Ishikawa (cell line): ENCODE results near the gene RGL1.

Experiments
- CEBPB ChIP-seq: IDR thresholded peaks from 2 replicates; pipeline ENCODE4 v1.6.1; 2012
- CREB1 ChIP-seq: IDR thresholded peaks from 2 replicates; pipeline ENCODE4 v1.6.1; 2012; ENCODE audit warnings: low read depth
- EGR1 ChIP-seq: IDR thresholded peaks from 2 replicates; pipeline ENCODE4 v1.6.1; 2012
- EP300 ChIP-seq: IDR thresholded peaks from 2 replicates; pipeline ENCODE4 v1.6.1; 2012; ENCODE audit warnings: borderline replicate concordance
- FOXM1 ChIP-seq: IDR thresholded peaks from 2 replicates; pipeline ENCODE4 v1.6.1; 2012; ENCODE audit warnings: low read depth, borderline replicate concordance
- MAX ChIP-seq: IDR thresholded peaks from 2 replicates; pipeline ENCODE4 v1.6.1; 2012
- NFIC ChIP-seq: IDR thresholded peaks from 2 replicates; pipeline ENCODE4 v1.6.1; 2012
- RAD21 ChIP-seq: IDR thresholded peaks from 2 replicates; pipeline ENCODE4 v1.6.1; 2012; ENCODE audit warnings: low read depth
- REST ChIP-seq: IDR thresholded peaks from 2 replicates; pipeline ENCODE4 v1.6.1; 2012; ENCODE audit warnings: low read depth, mild to moderate bottlenecking
- TAF1 ChIP-seq: IDR thresholded peaks from 2 replicates; pipeline ENCODE4 v1.6.1; 2012; ENCODE audit warnings: low read depth, mild to moderate bottlenecking
- TCF12 ChIP-seq: IDR thresholded peaks from 2 replicates; pipeline ENCODE4 v1.6.1; 2012; ENCODE audit warnings: low read depth
- TEAD4 ChIP-seq: IDR thresholded peaks from 2 replicates; pipeline ENCODE4 v1.6.1; 2012
- YY1 ChIP-seq: IDR thresholded peaks from 2 replicates; pipeline ENCODE4 v1.6.1; 2012; ENCODE audit warnings: low read depth
- ZBTB7A ChIP-seq: IDR thresholded peaks from 2 replicates; pipeline ENCODE4 v1.6.1; 2012; ENCODE audit warnings: low read depth
- TF ChIP-seq, protein P1 (sequence below): IDR thresholded peaks from 2 replicates; pipeline ENCODE4 v1.6.1; 2012

Gene RGL1

DNA sequence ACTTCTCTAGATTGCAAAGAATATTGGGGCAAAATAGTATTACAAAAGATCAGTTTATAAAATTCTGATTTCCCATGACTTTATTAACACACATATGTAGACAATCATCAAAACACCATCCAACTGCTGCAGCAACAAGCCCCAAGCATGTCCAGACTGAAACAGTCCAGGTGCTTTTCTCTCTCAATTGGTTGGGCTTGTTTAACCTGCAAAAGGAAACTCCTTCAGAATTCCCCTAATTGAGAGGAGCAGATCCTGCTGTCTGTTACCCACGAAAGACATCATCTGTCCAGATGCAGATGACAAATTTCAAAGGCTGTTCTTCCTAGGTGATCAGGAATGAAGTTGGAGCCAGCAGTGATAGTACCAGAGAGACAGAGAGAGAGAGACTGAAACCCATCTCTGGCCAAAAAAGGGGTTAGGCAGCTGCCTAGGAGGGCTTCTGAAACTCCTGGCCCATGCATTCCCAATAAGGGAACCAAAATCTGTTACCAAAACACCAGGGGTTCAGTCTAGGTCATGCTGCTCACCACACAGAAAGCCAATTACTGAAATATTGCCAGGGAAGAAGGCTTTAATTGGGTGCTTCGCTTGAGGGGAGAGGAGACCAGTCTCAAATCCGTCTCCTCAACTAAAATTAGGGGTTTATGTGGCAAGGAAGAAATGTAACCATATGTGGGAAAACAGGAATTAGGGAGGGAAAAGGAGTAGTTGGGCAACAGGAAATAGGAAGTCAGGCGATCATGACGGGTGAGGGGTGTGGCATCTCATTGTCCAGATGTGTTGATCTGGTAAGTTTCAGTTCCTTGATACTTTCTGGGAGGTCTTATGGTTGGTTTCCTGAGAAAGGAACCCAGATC is 34.7 kb upstream of the RGL1 start:
- TF ChIP-seq TAF1 (no peak), EP300 (no peak), RAD21 (no peak), NFIC (no peak), EGR1 (no peak), CEBPB (no peak), CREB1 (no peak), ZBTB7A (no peak), MAX (no peak), TCF12 (no peak), YY1 (no peak), REST (no peak)
- TF ChIP-seq, protein P1, sequence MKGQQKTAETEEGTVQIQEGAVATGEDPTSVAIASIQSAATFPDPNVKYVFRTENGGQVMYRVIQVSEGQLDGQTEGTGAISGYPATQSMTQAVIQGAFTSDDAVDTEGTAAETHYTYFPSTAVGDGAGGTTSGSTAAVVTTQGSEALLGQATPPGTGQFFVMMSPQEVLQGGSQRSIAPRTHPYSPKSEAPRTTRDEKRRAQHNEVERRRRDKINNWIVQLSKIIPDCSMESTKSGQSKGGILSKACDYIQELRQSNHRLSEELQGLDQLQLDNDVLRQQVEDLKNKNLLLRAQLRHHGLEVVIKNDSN = no peak

DNA sequence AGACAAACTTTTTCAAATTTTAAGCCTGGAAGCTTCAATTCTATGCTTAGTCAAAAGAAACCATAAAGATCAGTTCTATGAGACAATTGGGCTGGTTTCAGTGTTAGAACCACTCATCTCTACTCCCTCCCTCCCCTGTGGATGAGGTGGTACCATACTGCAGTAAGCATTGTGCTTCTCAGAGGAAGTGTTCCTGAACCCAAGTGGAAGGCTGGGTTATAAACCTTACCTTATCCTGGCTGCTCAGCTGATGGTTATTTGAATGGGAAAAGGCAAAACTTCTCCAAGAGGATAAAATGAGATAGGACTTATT is 34.1 kb upstream of the RGL1 start:
- TF ChIP-seq ZBTB7A (no peak), EP300 (no peak), CEBPB (no peak), YY1 (no peak), TEAD4 (no peak), REST (no peak), EGR1 (no peak), MAX (no peak), RAD21 (no peak), CREB1 (no peak), TAF1 (no peak), FOXM1 (no peak), NFIC (no peak)
- TF ChIP-seq, protein P1 = no peak

DNA sequence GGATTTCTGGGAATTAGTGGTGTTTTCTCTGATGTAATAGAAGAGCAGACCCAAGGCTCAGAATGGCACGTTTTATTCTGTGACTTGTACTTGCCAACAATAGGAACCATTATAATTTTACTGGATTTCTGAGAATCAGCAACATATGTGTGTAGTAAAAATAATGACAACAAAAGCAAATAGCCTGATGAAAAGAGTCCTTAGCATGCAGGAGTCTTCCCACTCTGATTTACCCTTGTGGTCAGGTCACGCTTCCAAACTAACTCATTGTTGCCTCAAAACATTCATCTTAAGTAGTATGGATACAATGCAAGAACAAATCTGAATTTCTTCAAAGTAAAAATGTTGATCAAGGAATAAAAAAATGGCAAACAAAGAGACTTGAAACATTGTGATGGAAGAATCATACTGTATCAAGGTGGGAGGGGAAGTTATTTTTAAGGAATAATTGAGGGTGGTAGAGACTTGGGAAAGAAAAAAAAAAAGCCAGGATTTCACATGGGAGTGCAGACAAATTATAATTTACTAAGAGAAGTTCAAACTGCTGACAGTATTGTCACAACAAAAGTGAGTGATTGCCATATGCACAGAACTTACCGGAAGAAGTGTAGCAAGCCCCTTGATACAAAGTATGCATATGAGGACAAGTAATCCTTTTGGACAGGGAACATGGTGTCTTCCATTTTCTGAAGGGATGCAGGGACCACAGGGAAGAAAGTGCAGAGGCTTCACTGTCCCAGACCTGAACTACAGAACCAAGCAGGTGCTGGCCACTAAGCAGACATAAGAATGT is 31.2 kb upstream of the RGL1 start:
- TF ChIP-seq CREB1 = no peak
- no peak for TF ChIP-seq FOXM1
- TF ChIP-seq NFIC = no peak
- no peak for TF ChIP-seq REST
- TF ChIP-seq ZBTB7A = no peak
- no peak for TF ChIP-seq EGR1
- no peak for TF ChIP-seq YY1
- TF ChIP-seq TEAD4 = no peak
- no peak for TF ChIP-seq EP300
- no peak for TF ChIP-seq TAF1

DNA sequence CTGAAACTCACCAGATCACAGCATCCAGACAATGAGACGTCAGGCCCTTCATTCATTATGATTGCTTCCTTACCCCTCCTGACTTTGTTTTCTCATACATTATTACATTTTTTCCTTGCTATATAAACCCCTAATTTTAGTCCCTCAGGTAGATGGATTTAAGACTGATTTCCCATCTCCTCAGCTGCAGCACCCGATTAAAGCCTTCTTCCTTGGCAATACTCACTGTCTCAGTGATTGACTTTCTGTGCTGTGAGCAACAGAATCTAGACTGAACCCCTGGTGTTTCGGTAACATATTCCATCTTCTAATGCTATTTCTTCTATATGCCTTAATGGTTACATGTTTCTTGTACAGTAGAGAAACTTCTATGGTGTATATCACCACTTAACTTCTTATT is 30.0 kb upstream of the RGL1 start:
- TF ChIP-seq ZBTB7A = no peak
- TF ChIP-seq TEAD4 = no peak
- TF ChIP-seq, protein P1 = no peak
- no peak for TF ChIP-seq CREB1
- TF ChIP-seq MAX = no peak
- no peak for TF ChIP-seq FOXM1
- TF ChIP-seq NFIC = no peak
- no peak for TF ChIP-seq EP300
- TF ChIP-seq YY1 = no peak
- no peak for TF ChIP-seq RAD21
- TF ChIP-seq CEBPB = no peak
- TF ChIP-seq TCF12 = no peak
- no peak for TF ChIP-seq EGR1
- TF ChIP-seq TAF1 = no peak
- TF ChIP-seq REST = no peak
